ENCODE measurements around the gene VPS72. TPM values are rescaled to one million over a fixed set of nuclear protein-coding genes. Genes with fewer than 3 reads are reported as not detected.

Gene VPS72
- total RNA-seq, 2 donors from 2014 or later = 38.8 TPM

- H3K4me1 ChIP-seq = no peaks in the 10 kb centered on the region
- H3K27ac ChIP-seq = no peak overlapping the region
- H3K27me3 ChIP-seq = peaks cover 8% of the 10 kb centered on the region
- no peaks in the 10 kb centered on the region for H3K36me3 ChIP-seq
- peak overlapping the region; percentile 27 for H3K4me3 ChIP-seq
- DNase-seq = peak; percentile 38
- intact Hi-C loops (cut with DNase I) = no loop called here
- TF ChIP-seq, protein P1, sequence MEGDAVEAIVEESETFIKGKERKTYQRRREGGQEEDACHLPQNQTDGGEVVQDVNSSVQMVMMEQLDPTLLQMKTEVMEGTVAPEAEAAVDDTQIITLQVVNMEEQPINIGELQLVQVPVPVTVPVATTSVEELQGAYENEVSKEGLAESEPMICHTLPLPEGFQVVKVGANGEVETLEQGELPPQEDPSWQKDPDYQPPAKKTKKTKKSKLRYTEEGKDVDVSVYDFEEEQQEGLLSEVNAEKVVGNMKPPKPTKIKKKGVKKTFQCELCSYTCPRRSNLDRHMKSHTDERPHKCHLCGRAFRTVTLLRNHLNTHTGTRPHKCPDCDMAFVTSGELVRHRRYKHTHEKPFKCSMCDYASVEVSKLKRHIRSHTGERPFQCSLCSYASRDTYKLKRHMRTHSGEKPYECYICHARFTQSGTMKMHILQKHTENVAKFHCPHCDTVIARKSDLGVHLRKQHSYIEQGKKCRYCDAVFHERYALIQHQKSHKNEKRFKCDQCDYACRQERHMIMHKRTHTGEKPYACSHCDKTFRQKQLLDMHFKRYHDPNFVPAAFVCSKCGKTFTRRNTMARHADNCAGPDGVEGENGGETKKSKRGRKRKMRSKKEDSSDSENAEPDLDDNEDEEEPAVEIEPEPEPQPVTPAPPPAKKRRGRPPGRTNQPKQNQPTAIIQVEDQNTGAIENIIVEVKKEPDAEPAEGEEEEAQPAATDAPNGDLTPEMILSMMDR (IDR thresholded peaks at IDR 0.05) = no peak
- H3K9ac ChIP-seq (ENCODE audit: low read depth in 2 of 2, low read length in 2 of 2) = peak overlapping the region; percentile 50 to 51
- no peaks in the 10 kb centered on the region for H3K9me3 ChIP-seq
Observed at GRCh38 chr1:151131701-151132334, 58.2 kb downstream of the VPS72 start.

GRCh38 chr1:151130987-151131586 is 58.9 kb downstream of the VPS72 start:
- Histone ChIP-seq H3K27ac (no peak overlapping the region), H3K4me3 (peak overlapping the region; percentile 27), H3K9ac (ENCODE audit: low read depth in 2 of 2, low read length in 2 of 2) (peak overlapping the region in 1 of 2 donors; percentile 51), H3K27me3 (peaks cover 8% of the 10 kb centered on the region), H3K9me3 (no peaks in the 10 kb centered on the region), H3K4me1 (no peaks in the 10 kb centered on the region), H3K36me3 (no peaks in the 10 kb centered on the region)
- TF ChIP-seq, protein P1 (IDR thresholded peaks at IDR 0.05) = no peak
- intact Hi-C loops (cut with DNase I) = no loop called here
- peak; percentile 86 for DNase-seq

DNA sequence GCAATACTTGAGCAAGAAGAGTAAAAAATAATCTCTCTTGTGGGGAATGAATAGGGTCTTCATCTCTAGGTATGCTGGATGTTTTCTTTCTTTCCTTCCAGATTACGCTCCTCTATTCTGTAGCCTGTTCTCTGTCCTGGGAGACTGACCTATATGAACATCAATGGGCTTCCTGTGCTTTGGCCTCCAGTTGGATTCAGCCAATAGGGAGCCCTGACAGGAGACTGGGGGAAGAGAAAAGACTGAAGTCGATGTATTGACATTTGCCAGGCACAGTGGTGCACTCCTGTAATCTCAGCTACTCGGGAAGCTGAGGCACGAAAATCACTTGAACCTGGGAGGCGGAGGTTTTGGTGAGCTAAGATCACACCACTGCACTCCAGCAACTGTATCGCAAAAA is 61.2 kb downstream of the VPS72 start:
- intact Hi-C loops (cut with DNase I) = no loop called here
- Histone ChIP-seq H3K9me3 (no peaks in the 10 kb centered on the region), H3K4me1 (no peaks in the 10 kb centered on the region), H3K27ac (no peak overlapping the region), H3K36me3 (no peaks in the 10 kb centered on the region), H3K27me3 (peaks cover 8% of the 10 kb centered on the region), H3K4me3 (no peak overlapping the region), H3K9ac (ENCODE audit: low read depth in 2 of 2, low read length in 2 of 2) (no peak overlapping the region)
- no peak for DNase-seq
- TF ChIP-seq, protein P1 (IDR thresholded peaks at IDR 0.05) = no peak

Other genes with a start within 250 kb of the VPS72 start
- gene CERS2, start 215.4 kb downstream of the VPS72 start, total RNA-seq = 100 to 1,000 TPM; 140 to 157 TPM
- gene ANXA9, start 207.9 kb downstream of the VPS72 start, total RNA-seq = under 1 TPM; 0.40 to 0.53 TPM
- gene MINDY1, start 183.3 kb downstream of the VPS72 start, total RNA-seq = 10 to 100 TPM; 40.4 to 43.1 TPM
- 10 to 100 TPM; 20.4 to 21.5 TPM for gene PRUNE1, start 181.7 kb downstream of the VPS72 start, total RNA-seq
- gene BNIPL, start 153.6 kb downstream of the VPS72 start, total RNA-seq = 1 to 10 TPM in 1 of 2 donors, under 1 TPM in 1; 0.69 to 1.9 TPM
- 1 to 10 TPM; 2.6 to 3.2 TPM for gene C1orf56, start 142.4 kb downstream of the VPS72 start, total RNA-seq
- 10 to 100 TPM; 57.9 to 66.8 TPM for gene CDC42SE1, start 130.6 kb downstream of the VPS72 start, total RNA-seq
- gene MLLT11, start 129.8 kb downstream of the VPS72 start, total RNA-seq = 1 to 10 TPM in 1 of 2 donors, under 1 TPM in 1; 0.42 to 1.3 TPM
- gene GABPB2, start 119.4 kb downstream of the VPS72 start, total RNA-seq = 10 to 100 TPM; 13.1 to 15.2 TPM
- gene SEMA6C, start 43.6 kb downstream of the VPS72 start, total RNA-seq = 1 to 10 TPM; 1.6 to 3.2 TPM
- 1 to 10 TPM in 1 of 2 donors, under 1 TPM in 1; 0.72 to 1.2 TPM for gene TNFAIP8L2, start 33.5 kb downstream of the VPS72 start, total RNA-seq
- gene LYSMD1, start 24.3 kb downstream of the VPS72 start, total RNA-seq = 1 to 10 TPM; 6.8 to 7.2 TPM
- 10 to 100 TPM; 22.7 to 31.8 TPM for gene SCNM1, start 24.1 kb downstream of the VPS72 start, total RNA-seq
- gene TMOD4, start 14.2 kb downstream of the VPS72 start, total RNA-seq = under 1 TPM in 1 of 2 donors, not detected in 1; 0.67 TPM
- 10 to 100 TPM; 33.3 to 38.9 TPM for gene PIP5K1A, start 8.4 kb upstream of the VPS72 start, total RNA-seq
- gene PSMD4, start 64.5 kb upstream of the VPS72 start, total RNA-seq = 100 to 1,000 TPM; 103 to 158 TPM
- gene ZNF687, start 92.1 kb upstream of the VPS72 start, total RNA-seq = 10 to 100 TPM; 27.5 to 28.4 TPM
- 10 to 100 TPM; 47.2 to 53.5 TPM for gene PI4KB, start 137.2 kb upstream of the VPS72 start, total RNA-seq
- gene RFX5, start 157.1 kb upstream of the VPS72 start, total RNA-seq = 10 to 100 TPM; 28.6 to 44.1 TPM
- gene SELENBP1, start 182.5 kb upstream of the VPS72 start, total RNA-seq = 100 to 1,000 TPM; 744 to 902 TPM
- 100 to 1,000 TPM; 179 to 273 TPM for gene PSMB4, start 209.4 kb upstream of the VPS72 start, total RNA-seq

Data from colonic mucosa (tissue), 4 donors.